Glomerular visceral epithelial cell (primary cell): ENCODE results near the gene NTM.
"Not testable (repeated sequence)": the region's sequence is repeated elsewhere in the genome, so short reads cannot be mapped to it uniquely, and the experiment has no call there.

Experiments used
- DNase-seq: peaks from one replicate; pipeline ENCODE4 v3.0.0-alpha.2; 2016; ENCODE audit errors: extremely low spot score

NTM gene

GRCh38 chr11:132310390-132311375 is 940.3 kb downstream of the NTM start:
- no peak for DNase-seq

DNA sequence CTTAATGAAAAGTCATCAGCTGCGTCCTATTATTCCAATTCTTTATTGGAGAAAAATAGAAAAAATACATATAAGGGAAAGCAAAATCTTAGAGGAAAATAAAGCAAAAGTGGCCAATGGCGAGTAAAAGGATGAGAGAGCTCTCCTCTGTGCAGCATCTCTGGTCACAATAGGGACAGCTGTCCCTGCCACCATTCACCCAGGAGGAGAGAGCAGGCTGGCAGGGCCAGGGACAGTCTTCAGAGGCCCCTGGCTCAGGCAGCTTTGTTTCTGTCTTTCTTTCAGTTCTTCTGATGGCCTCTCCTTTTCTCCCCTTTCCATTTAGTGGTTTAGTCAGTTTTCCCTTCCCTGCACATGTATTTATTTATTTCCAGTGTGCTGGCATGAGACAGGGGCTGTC is 941.3 kb downstream of the NTM start:
- no peak for DNase-seq

DNA sequence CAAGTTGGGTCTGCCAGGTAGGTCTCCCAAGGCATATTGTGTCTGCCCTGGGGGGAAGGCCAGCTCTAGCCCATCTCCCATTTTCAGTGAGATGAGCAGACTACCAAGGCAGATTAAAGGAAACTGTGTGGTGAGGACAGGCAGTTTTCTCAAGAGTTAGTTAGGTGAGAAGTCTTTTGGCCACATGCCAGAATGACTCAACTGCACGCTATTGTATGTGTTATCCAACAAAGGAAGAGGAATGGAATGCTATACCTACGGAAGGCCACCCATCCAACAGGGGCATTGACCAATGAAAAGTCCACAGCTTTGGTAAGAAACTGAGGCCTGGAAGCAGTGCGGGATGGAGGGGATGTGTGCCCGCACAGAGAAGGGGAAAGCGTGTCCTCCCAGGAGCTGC is 941.7 kb downstream of the NTM start:
- DNase-seq: peak; percentile 44

- DNase-seq: no peak
Measured at GRCh38 chr11:132312701-132313111, 942.3 kb downstream of the NTM start.

GRCh38 chr11:132314911-132315455 is 944.6 kb downstream of the NTM start:
- DNase-seq: no peak

GRCh38 chr11:132315696-132316095 is 945.3 kb downstream of the NTM start:
- DNase-seq: no peak

DNA sequence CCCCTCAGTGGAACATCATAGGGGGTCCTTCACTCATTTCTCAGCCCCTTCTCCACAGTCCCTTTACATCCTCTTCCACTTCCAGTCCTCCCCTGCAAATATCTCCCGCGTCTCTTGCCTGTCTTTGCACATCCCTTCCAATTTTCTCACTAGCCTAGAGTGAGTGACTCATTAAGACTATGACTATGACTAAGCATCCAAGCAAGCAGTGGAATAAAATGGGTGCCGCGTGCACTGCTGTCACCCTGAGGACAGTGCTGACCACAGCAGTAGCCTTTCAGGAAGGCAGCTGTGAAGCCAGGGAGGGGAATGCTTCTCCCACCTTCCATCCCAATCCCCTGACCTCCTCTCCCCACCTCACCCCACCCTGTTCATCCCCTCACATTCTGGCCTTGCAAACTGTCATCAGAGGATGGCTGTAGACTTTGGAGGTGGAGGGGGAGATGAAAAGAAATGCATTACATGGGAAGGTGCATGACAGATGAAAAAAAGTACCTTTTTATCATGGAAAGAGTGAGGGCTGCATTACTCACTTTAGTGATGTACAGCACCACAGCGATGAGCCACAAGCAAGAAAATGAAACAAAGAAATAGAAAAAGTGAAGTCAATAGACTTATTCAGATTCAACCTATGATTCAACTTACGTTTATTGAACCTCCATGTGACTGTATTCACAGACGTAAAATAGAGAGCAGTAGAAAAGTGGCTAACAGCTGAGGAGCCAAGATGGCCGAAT is 948.2 kb downstream of the NTM start:
- DNase-seq: peak; percentile 53

DNA sequence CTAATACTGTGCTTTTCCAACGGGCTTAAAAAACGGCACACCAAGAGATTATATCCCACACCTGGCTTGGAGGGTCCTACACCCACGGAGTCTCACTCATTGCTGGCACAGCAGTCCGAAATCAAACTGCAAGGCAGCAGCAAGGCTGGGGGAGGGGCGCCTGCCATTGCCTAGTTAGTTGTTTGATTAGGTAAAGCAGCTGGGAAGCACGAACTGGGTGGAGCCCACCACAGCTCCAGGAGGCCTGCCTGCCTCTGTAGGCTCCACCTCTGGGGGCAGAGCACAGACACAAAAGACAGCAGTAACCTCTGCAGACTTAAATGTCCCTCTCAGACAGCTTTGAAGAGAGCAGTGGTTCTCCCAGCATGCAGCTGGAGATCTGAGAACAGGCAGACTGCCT is 949.0 kb downstream of the NTM start:
- DNase-seq: not testable (repeated sequence)

DNA sequence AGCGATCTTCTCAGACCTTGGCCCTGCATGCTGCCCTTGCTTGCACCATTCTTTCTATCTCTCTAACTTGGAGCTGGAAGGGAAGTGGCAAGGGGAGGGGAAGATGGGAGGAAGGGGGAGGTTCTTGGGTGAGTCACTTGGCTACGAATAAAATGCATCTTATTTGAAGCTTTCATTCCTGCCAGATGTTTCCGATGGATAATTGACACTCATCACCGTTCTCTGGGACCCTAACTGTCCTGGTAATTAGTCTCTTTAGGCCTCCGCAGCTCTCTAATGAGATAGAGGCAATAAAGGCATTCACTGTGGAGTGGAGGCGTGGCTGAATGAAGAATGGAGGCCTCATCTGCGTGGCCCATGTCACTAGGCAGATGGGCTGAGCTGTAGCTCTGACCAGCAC is 960.1 kb downstream of the NTM start:
- no peak for DNase-seq

- DNase-seq: no peak
Measured at GRCh38 chr11:132332521-132332920, 962.1 kb downstream of the NTM start.

DNA sequence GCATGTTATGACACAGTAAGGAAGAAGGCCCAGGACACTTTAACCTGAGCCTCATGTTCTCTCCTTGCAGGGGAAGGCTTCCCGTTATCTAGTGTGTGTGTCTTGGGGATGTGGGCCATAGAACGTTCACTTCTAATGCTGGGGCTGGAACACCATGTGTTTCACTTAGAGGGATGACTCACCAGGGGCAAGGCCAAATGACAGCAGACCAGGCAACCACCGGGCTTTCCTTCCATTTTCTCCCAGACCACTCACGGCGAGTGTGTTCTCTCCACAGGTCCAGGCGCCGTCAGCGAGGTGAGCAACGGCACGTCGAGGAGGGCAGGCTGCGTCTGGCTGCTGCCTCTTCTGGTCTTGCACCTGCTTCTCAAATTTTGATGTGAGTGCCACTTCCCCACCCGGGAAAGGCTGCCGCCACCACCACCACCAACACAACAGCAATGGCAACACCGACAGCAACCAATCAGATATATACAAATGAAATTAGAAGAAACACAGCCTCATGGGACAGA is 964.4 kb downstream of the NTM start:
- no peak for DNase-seq

DNA sequence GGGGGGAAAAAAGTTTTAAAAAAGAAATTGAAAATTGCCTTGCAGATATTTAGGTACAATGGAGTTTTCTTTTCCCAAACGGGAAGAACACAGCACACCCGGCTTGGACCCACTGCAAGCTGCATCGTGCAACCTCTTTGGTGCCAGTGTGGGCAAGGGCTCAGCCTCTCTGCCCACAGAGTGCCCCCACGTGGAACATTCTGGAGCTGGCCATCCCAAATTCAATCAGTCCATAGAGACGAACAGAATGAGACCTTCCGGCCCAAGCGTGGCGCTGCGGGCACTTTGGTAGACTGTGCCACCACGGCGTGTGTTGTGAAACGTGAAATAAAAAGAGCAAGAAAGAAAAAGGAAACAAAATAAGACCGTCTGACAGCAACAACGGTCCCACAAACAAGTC is 964.9 kb downstream of the NTM start:
- DNase-seq: no peak

- no peak for DNase-seq
Measured at GRCh38 chr11:132336781-132337535, 966.5 kb downstream of the NTM start.

GRCh38 chr11:132337819-132338416 is 967.5 kb downstream of the NTM start:
- DNase-seq: no peak

- no peak for DNase-seq
Measured at GRCh38 chr11:132342408-132342807, 972.0 kb downstream of the NTM start.

DNA sequence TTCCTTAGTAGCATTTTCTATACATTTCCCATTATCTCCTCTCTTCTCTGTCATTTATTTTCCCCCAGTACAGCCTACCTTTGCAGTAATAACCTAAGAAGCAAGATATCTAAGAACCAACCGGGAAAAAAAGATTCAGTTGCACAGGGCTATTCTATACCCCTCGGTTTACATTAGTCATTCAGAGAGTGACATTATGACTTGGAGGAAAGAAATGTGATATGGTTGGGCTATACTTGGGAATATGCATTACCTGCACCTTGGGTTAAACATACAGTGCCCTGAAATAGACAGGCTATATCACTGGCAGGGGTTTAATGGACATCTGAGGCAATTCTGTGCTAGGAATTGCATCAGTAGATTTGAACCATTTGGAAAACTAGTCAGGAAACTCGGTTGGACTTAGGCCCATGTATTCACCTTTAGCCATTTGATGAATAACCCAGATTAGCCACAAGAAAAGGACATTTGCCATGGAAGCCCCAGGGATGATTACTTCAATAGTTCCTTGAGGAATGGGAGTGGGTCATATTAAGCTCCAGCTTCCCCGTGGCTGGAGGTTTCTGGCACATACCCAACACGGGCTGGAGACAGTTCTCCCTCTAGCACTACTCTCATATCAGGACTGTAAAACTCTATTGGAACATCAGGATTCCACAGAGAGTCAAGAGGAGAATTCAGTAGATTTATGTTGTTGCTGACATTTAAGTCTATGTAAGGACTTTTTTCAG is 973.2 kb downstream of the NTM start:
- DNase-seq: no peak

DNA sequence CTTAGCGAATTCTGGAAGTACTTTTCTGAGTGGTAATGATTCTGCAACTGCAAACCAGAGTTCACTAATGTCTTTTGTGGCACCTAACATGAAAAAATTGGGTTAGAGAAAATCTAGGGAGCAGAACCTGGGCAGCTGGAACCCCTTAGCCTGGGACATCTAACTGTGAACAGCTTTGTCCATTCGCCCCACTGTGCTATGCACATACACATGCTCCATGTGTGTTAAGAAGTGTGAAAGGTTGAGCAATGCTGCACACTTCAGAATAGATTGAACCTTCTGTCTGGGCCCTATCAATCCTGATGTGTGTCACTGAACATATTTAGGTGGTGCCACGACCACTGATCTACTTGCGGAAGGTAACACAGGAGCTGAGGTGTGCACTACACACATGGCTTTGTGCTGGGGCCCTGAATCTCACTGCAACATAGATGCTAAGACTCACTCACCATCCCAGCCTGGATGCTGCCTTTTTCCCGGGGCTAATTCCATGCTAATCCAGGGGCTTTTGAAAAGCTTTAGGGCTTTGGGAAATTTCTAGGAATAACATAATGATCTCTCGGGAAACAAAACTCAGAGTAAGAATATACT is 976.2 kb downstream of the NTM start:
- DNase-seq: no peak

DNA sequence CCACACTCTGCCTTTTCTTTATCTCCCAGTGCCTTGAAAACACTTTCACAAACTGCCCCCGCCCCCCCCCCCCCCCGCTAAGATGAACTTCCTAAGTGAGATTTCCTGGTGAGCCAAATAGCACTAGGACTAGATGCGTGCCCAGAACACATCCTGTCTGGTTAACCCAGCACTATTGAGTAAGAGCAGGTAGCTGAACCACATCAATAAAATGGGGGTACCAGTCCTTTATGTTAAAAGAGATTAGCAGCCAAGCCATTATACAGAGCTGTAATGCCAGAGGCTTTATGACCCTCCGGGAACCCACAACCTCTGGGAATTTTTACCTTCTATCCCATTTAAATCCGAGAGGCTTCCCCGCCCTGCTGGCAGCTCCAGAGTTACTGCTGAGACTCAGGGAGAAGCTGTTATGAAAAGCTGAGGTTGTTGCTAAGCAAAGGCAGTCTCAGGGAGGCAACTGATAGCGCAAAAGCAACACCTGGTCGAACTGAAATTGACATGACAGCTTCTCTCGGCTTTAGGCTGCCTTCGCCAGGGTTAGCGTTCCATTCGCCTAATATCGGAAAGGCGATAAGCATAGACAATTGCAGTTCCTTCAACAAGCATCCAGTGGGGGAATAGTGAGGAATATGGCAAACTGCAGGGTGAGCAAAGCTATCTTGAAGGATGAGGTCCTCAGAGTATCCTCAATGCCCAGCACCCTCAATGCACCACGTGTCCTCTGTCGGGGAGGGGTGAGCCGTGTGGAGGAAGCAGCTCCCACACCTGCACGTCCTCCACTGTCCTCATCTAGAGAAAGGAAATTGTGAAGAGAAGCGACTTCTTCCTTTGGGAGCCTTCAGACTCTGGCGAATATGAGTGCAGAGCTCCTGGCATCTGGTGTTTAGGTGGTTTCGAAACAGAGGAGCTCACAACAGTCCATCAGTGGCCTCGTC is 977.0 kb downstream of the NTM start:
- DNase-seq: no peak
